Keratinocyte (primary cell): ENCODE data around the gene ANKS1A. TPM values are rescaled to one million over a fixed set of nuclear protein-coding genes. Genes with fewer than 3 reads are reported as not detected.

Experiments used
- DNase-seq: peaks from one replicate; pipeline ENCODE4 v3.0.0-alpha.2; 2011; ENCODE audit warnings: low read depth, missing footprints, low spot score
- FAIRE-seq: peaks from 2 replicates; lab custom pipeline; 2011; peaks lifted over from hg19 to GRCh38; lab: Jason Lieb, UNC
- H2AFZ ChIP-seq: 2 replicates; pipeline ENCODE4 v1.6.0; 2012; ENCODE audit warnings: low read length, control low read depth, inconsistent platforms; ENCODE audit not compliant: control insufficient read depth
- H3K27ac ChIP-seq: 2 replicates; pipeline ENCODE4 v1.5.1; 2011; ENCODE audit warnings: low read length; ENCODE audit not compliant: control insufficient read depth, insufficient read depth
- H3K27me3 ChIP-seq: 3 replicates; pipeline ENCODE4 v1.6.0; 2011; ENCODE audit warnings: low read length; ENCODE audit not compliant: control insufficient read depth, insufficient read depth; ENCODE audit errors: extremely low read depth
- H3K36me3 ChIP-seq, 2 experiments: 2 replicates in 1 of 2; 3 replicates in 1 of 2; pipeline ENCODE4 v1.5.1; 2011; ENCODE audit warnings: low read length in 2 of 2, mild to moderate bottlenecking in 1 of 2; ENCODE audit not compliant: control insufficient read depth in 2 of 2, insufficient read depth in 2 of 2; ENCODE audit errors: extremely low read depth in 1 of 2
- H3K4me1 ChIP-seq: 3 replicates; pipeline ENCODE4 v1.5.1; 2011; ENCODE audit warnings: low read length; ENCODE audit not compliant: control insufficient read depth, insufficient read depth; ENCODE audit errors: extremely low read depth
- H3K4me2 ChIP-seq: 3 replicates; pipeline ENCODE4 v1.6.0; 2011; ENCODE audit warnings: low read depth, low read length; ENCODE audit not compliant: control insufficient read depth, insufficient read depth; ENCODE audit errors: extremely low read depth
- H3K4me3 ChIP-seq, 3 experiments: fragments of 200-600 bp in 1 of 3; sonication (generic) in 1 of 3; 2 replicates in 2 of 3; 3 replicates in 1 of 3; pipeline ENCODE4 v1.5.1; 2011 to 2016; ENCODE audit warnings: low read length in 3 of 3, mild to moderate bottlenecking in 3 of 3, control low read depth in 2 of 3, inconsistent platforms in 1 of 3, low read depth in 1 of 3, mixed read lengths in 1 of 3, mixed run types in 1 of 3, moderate library complexity in 1 of 3; ENCODE audit not compliant: control insufficient read depth in 2 of 3, insufficient read depth in 2 of 3; ENCODE audit errors: extremely low read depth in 1 of 3
- H3K79me2 ChIP-seq: 2 replicates; pipeline ENCODE4 v1.6.0; 2012; ENCODE audit warnings: low read length; ENCODE audit not compliant: control insufficient read depth, insufficient read depth
- H3K9ac ChIP-seq: 3 replicates; pipeline ENCODE4 v1.6.0; 2011; ENCODE audit warnings: low read length; ENCODE audit not compliant: control insufficient read depth, insufficient read depth; ENCODE audit errors: extremely low read depth
- H3K9me1 ChIP-seq: 3 replicates; pipeline ENCODE4 v1.6.0; 2011; ENCODE audit warnings: low read length; ENCODE audit not compliant: control insufficient read depth, insufficient read depth; ENCODE audit errors: extremely low read depth
- H3K9me3 ChIP-seq: 2 replicates; pipeline ENCODE4 v1.5.1; 2012; ENCODE audit warnings: low read depth, low read length; ENCODE audit not compliant: control insufficient read depth
- H4K20me1 ChIP-seq: 3 replicates; pipeline ENCODE4 v1.6.0; 2011; ENCODE audit warnings: low read length; ENCODE audit not compliant: control insufficient read depth, insufficient read depth; ENCODE audit errors: extremely low read depth
- EZH2 ChIP-seq: IDR thresholded peaks from one replicate; pipeline ENCODE4 v1.6.1; 2012; ENCODE audit warnings: inconsistent platforms, mild to moderate bottlenecking, low read length, moderate library complexity
- dilution Hi-C: fragments of 300-500 bp; cut with MboI; formaldehyde crosslinking; loops from one replicate; pipeline ENCODE4 v1.7.0; 2020; ENCODE audit warnings: low sequenced_read_pairs; ENCODE audit not compliant: extremely low pct_ligation_motif_present
- polyA plus RNA-seq, 5 experiments: library from polyadenylated mRNA; depleted of rRNA in 3 of 5; stranded (reverse) in 3 of 5; stranded (forward) in 1 of 5; unstranded in 1 of 5; fragments of >200 nt; gene quantifications; 1 replicate in 1 of 5; 2 replicates in 3 of 5; 3 replicates in 1 of 5; pipeline versions ENCODE4 v1.2.1 to v1.2.3, GENCODE V29; 2011 to 2012; ENCODE audit warnings: missing spikeins in 2 of 5, low read depth in 1 of 5, low replicate concordance in 1 of 5
- TF ChIP-seq, protein P1 (sequence below), 3 experiments: IDR thresholded peaks in 1 of 3; conservative IDR thresholded peaks in 1 of 3; optimal IDR thresholded peaks in 1 of 3; 2 replicates in 2 of 3; 3 replicates in 1 of 3; pipeline versions ENCODE3 to v1.5.1; 2011; ENCODE audit warnings: low read length in 3 of 3, mild to moderate bottlenecking in 3 of 3, moderate library complexity in 2 of 3, control low read depth in 1 of 3, inconsistent platforms in 1 of 3; ENCODE audit not compliant: insufficient read depth in 2 of 3; ENCODE audit errors: extremely low read depth in 1 of 3

The ANKS1A gene
- polyA plus RNA-seq, 1 donor (not counting 4 experiments of a cell fraction or from before 2014, with no cell fraction given): 8.6 TPM

DNA sequence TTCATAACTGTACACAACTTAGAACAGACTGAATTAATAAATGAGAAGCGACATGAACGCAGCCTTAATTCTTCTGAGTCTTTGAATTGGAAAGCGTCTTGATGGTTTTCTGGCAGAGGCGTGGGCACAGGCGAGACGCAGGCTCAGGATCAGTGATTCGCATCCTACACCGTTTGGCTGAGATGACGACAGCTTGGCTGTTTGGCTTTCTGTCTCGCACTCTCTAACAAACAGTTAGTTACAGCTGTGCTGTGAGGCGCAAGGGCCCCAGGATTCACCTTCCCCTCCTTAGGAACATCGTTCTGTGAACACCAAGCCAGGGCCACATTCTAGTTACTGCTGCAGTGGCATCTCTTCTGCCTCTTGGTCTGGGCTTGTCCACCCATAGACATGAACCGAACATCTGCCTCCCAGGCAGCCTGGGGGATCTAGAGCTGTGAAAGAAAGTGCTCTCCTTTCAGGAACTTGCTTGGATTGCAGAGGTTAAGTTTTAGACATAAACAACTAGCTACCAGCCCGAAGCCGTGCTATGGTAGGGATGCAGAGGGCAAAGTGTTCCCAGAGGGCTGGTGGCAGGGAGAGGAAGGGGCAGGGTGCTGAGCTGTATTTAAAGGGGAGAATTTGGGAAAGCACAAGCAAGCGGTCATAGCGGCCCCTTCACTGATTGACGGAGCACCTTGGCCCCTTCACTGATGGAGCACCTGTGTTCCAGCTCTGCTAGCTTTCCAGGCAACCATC lies 202.5 kb downstream of the ANKS1A start:
- Histone ChIP-seq H3K4me1 (peaks cover 5% of the 10 kb centered on the region), H3K36me3 (peaks cover 11% of the 10 kb centered on the region in 2 experiments), H3K4me3 (no peak overlapping the region), H3K9me1 (no peaks in the 10 kb centered on the region), H3K4me2 (no peak overlapping the region), H3K27me3 (no peaks in the 10 kb centered on the region), H3K27ac (no peak overlapping the region), H4K20me1 (peaks cover 3% of the 10 kb centered on the region), H2AFZ (no peak overlapping the region), H3K9ac (no peak overlapping the region), H3K79me2 (no peaks in the 10 kb centered on the region), H3K9me3 (no peaks in the 10 kb centered on the region)
- FAIRE-seq (no peak), DNase-seq (no peak)
- dilution Hi-C loops: no loop called here
- TF ChIP-seq, protein P1, sequence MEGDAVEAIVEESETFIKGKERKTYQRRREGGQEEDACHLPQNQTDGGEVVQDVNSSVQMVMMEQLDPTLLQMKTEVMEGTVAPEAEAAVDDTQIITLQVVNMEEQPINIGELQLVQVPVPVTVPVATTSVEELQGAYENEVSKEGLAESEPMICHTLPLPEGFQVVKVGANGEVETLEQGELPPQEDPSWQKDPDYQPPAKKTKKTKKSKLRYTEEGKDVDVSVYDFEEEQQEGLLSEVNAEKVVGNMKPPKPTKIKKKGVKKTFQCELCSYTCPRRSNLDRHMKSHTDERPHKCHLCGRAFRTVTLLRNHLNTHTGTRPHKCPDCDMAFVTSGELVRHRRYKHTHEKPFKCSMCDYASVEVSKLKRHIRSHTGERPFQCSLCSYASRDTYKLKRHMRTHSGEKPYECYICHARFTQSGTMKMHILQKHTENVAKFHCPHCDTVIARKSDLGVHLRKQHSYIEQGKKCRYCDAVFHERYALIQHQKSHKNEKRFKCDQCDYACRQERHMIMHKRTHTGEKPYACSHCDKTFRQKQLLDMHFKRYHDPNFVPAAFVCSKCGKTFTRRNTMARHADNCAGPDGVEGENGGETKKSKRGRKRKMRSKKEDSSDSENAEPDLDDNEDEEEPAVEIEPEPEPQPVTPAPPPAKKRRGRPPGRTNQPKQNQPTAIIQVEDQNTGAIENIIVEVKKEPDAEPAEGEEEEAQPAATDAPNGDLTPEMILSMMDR (optimal IDR thresholded peaks at IDR 0.05 in 1 of 3, IDR thresholded peaks at IDR 0.05 in 1 of 3, conservative IDR thresholded peaks at IDR 0.05 in 1 of 3; ENCODE audit: extremely low read depth in 1 of 3, insufficient read depth in 2 of 3, low read length in 3 of 3): no peak
- TF ChIP-seq EZH2: no peak

GRCh38 chr6:35092362-35093117 lies 203.5 kb downstream of the ANKS1A start:
- no peaks in the 10 kb centered on the region for H3K79me2 ChIP-seq
- H3K9ac ChIP-seq: no peak overlapping the region
- TF ChIP-seq EZH2: no peak
- TF ChIP-seq, protein P1 (optimal IDR thresholded peaks at IDR 0.05 in 1 of 3, IDR thresholded peaks at IDR 0.05 in 1 of 3, conservative IDR thresholded peaks at IDR 0.05 in 1 of 3; ENCODE audit: extremely low read depth in 1 of 3, insufficient read depth in 2 of 3, low read length in 3 of 3): no peak
- H3K27ac ChIP-seq: no peak overlapping the region
- no peak overlapping the region for H3K4me3 ChIP-seq
- H3K4me2 ChIP-seq: no peak overlapping the region
- peaks cover 3% of the 10 kb centered on the region for H4K20me1 ChIP-seq
- dilution Hi-C loops: no loop called here
- no peaks in the 10 kb centered on the region for H3K9me1 ChIP-seq
- H3K27me3 ChIP-seq: no peaks in the 10 kb centered on the region
- peaks cover 3 to 10% of the 10 kb centered on the region in 2 experiments for H3K36me3 ChIP-seq
- H3K9me3 ChIP-seq: no peaks in the 10 kb centered on the region
- FAIRE-seq: no peak
- H2AFZ ChIP-seq: no peak overlapping the region
- DNase-seq: no peak
- H3K4me1 ChIP-seq: peaks cover 10% of the 10 kb centered on the region
